PFSK-1 (cell line): ENCODE data around the gene PPFIA3.

Experiments
- FOXP2 ChIP-seq: optimal IDR thresholded peaks from 2 replicates; pipeline ENCODE3; 2011; ENCODE audit warnings: borderline replicate concordance, control low read depth, inconsistent platforms; ENCODE audit not compliant: insufficient read depth; ENCODE audit errors: extremely low read length, extremely low read depth
- POLR2AphosphoS5 ChIP-seq: IDR thresholded peaks from 2 replicates; pipeline ENCODE4 v1.6.1; 2012; ENCODE audit warnings: low read depth, mild to moderate bottlenecking, control low read depth, low read length, moderate library complexity
- SIN3A ChIP-seq: IDR thresholded peaks from 2 replicates; pipeline ENCODE4 v1.6.1; 2012; ENCODE audit warnings: mild to moderate bottlenecking, low read length, moderate library complexity, borderline replicate concordance; ENCODE audit not compliant: insufficient read depth
- TAF1 ChIP-seq: IDR thresholded peaks from 2 replicates; pipeline ENCODE4 v1.6.1; 2012; ENCODE audit warnings: low read length, control low read depth, borderline replicate concordance; ENCODE audit not compliant: insufficient read depth
- TF ChIP-seq, protein P1 (sequence below), 2 experiments: IDR thresholded peaks; 2 replicates each; pipeline versions ENCODE4 v1.6.1 to v1.8.0; 2011 to 2012; ENCODE audit warnings: low read depth in 2 of 2, low read length in 2 of 2, control low read depth in 1 of 2, inconsistent platforms in 1 of 2, mild to moderate bottlenecking in 1 of 2, moderate library complexity in 1 of 2; ENCODE audit not compliant: insufficient read depth in 1 of 2

Gene PPFIA3

DNA sequence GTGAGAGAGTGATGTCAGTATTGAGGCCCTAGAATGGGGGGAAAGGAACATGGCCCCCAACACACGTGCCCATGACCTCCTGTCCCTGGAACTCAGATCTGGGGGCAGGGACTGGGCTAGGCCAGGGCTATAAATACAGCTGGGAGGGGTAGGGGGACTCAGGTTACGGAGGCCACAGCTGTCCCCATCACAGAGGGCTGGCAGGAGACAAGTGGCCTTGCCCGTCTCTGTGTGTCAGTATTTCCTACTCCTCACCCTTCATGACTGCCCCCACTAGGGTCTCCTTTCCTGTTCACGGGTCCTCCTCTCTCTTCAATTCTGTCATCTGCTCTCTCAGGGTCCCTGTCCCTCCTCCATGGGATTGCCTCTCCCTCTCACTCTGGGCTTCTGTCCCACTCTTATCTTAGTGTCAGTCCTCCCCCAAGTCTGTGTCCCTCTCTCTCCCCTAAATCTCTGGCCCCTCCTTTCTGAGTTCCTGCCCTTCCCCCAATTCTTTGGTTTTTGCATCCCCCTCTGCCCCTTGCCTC lies 36.5 kb downstream of the PPFIA3 start:
- no peak for TF ChIP-seq FOXP2
- no peak for TF ChIP-seq POLR2AphosphoS5
- no peak for TF ChIP-seq SIN3A
- TF ChIP-seq TAF1, result no peak
- TF ChIP-seq, protein P1, sequence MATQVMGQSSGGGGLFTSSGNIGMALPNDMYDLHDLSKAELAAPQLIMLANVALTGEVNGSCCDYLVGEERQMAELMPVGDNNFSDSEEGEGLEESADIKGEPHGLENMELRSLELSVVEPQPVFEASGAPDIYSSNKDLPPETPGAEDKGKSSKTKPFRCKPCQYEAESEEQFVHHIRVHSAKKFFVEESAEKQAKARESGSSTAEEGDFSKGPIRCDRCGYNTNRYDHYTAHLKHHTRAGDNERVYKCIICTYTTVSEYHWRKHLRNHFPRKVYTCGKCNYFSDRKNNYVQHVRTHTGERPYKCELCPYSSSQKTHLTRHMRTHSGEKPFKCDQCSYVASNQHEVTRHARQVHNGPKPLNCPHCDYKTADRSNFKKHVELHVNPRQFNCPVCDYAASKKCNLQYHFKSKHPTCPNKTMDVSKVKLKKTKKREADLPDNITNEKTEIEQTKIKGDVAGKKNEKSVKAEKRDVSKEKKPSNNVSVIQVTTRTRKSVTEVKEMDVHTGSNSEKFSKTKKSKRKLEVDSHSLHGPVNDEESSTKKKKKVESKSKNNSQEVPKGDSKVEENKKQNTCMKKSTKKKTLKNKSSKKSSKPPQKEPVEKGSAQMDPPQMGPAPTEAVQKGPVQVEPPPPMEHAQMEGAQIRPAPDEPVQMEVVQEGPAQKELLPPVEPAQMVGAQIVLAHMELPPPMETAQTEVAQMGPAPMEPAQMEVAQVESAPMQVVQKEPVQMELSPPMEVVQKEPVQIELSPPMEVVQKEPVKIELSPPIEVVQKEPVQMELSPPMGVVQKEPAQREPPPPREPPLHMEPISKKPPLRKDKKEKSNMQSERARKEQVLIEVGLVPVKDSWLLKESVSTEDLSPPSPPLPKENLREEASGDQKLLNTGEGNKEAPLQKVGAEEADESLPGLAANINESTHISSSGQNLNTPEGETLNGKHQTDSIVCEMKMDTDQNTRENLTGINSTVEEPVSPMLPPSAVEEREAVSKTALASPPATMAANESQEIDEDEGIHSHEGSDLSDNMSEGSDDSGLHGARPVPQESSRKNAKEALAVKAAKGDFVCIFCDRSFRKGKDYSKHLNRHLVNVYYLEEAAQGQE (IDR thresholded peaks at IDR 0.05; ENCODE audit: insufficient read depth in 1 of 2, low read depth in 2 of 2, low read length in 2 of 2), result no peak

DNA sequence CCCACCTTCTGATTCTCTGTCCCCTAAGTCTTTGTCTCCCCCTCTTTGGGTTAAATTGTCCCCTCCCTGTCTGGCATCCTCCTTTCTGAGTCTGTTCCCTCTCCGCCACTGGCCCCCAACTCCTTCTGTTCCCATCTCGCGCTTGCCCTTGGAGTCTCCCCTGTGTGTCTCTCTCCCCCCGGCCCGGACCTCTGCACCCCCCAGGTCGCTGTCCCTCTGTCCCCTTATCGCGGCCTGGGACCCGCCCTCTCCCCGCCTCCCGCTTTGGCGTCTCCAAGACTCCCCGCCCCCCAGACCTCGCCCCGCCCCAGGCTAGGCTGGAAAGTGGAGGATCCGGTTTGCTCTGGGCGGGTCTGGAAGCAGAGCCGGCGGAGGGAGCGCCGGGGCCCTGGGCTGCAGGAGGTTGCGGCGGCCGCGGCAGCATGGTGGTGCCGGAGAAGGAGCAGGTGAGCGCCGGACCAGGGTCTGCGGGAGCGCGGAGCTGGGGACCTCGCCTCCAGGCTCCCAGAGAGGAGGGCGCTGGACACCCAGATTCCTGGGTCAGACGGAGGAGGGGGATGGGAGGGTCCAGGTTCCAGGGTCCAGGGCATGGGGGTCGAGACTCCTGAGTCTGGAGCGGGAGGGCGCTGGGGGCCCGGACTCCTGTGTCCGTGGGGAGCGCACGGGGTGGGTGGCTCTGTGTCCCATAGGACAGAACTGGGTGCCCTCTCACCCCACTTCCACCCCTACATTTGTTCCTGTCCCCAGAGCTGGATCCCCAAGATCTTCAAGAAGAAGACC lies 38.3 kb downstream of the PPFIA3 start, which contains the start of gene TRPM4:
Gene TRPM4 (plus strand): TSS at position 348 of the 780 bp plus-strand sequence. CDS start 75 bp downstream, at position 423.
- TF ChIP-seq FOXP2 (peak; percentile 30), SIN3A (no peak; the same call in 1 of the 2 replicates), TAF1 (no peak), POLR2AphosphoS5 (peak; percentile 85)
- TF ChIP-seq, protein P1 (IDR thresholded peaks at IDR 0.05; ENCODE audit: insufficient read depth in 1 of 2, low read depth in 2 of 2, low read length in 2 of 2), result no peak

DNA sequence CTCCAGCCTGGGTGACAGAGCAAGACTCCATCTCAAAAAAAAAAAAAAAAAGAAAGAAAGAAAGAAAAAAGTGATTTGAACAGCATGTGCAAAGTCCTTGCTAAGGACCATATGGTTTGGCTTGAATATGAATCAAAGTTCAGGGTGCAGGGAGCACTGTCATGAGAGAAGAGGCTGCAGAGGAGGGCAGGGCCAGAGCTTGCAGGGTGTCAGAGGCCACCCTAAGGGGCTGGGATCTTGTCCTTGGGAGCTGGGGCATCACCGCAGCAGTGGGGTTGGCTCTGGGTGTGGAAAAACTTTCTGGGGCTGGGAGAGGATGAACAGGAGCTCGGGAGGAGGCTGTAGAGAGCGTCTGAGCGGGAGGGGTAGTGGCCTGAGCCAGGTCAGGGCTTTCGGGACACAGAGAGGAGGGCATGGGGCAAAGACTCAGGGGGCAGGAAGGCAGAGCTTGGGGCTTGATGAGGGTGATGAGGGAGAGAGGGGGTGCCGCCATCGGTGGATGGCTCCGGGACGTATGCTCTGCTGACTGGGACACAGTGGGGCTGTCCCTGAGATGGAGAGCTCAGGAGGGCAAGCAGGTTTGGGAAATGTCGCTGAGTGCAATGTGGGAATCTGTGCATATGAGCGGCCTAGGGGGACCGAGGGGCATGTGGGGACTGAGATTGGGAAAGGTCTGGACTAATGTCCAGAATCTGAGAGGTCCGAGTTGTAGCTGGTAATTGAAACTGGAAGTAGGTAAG lies 41.3 kb downstream of the PPFIA3 start:
- no peak for TF ChIP-seq TAF1
- no peak for TF ChIP-seq SIN3A
- no peak for TF ChIP-seq FOXP2
- TF ChIP-seq, protein P1 (IDR thresholded peaks at IDR 0.05; ENCODE audit: insufficient read depth in 1 of 2, low read depth in 2 of 2, low read length in 2 of 2), result no peak
- TF ChIP-seq POLR2AphosphoS5, result no peak

DNA sequence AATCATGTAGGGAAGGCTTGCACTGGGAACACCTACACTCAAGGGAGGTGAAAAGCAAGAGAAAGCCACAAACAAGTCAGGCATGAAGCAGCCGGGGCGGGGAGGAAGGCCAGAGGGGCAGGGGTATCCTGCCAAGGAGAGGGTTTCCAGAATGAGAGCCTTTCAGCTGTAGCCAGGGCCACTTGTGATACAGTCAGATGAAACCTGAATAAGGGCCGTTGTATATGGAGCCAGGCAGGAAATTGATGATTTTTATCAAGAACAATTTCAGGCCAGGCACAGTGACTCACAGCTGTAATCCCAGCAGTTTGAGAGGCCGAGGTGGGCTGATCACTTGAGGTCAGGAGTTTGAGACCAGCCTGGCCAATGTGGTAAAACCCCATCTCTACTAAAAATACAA lies 42.6 kb downstream of the PPFIA3 start:
- TF ChIP-seq POLR2AphosphoS5 (no peak), SIN3A (no peak), FOXP2 (no peak), TAF1 (no peak)
- TF ChIP-seq, protein P1 (IDR thresholded peaks at IDR 0.05; ENCODE audit: insufficient read depth in 1 of 2, low read depth in 2 of 2, low read length in 2 of 2), result no peak
